ENCODE results near the gene MFSD12.

MFSD12 gene

DNA sequence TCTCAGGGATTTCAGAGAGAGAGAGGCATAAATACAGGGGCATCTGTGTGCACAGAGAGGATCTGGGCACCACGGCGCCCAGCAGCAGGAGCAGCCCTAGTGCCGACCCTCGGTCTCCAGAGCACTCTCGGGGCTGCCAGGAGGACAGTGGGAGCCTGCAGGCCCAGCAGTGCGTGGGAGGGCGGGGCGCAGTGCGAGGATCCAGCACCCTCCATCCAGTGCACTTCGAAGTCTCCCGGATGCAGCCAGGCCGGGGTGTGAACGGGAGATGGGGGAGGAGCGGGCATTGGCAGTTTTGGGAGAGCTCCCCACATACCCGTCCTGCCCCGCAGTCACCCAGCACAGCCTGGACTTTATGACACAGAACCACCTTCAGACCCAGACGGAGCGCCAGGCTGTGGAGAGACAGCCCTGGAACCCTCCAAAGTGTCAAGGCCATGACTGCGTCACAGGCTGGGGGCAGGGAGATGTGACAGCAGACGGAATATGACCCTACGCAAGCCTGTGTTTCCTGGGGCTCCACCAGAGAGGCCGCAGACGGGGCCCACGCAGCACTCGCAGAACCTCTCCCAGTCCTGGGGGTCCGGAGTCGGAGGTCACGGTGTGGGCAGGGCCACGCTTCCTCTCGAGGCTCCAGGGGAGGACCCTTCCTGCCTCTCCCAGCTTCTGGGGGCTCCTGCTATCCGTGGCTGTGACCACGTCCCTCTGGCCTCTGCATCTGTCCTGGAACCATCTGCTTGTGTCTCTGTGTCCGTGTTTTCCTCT is 33.1 kb downstream of the MFSD12 start:
- Histone ChIP-seq H3K4me1 (ENCODE audit: insufficient read depth, low read length) (no peaks in the 10 kb centered on the region), H3K27ac (ENCODE audit: low read depth, low read length) (no peak overlapping the region), H3K27me3 (ENCODE audit: control insufficient read depth in 1 of 2, insufficient read depth in 2 of 2, low read length in 2 of 2) (no peaks in the 10 kb centered on the region), H3K9ac (ENCODE audit: low read length) (no peak overlapping the region), H3K36me3 (ENCODE audit: insufficient read depth, low read length) (peaks cover 54% of the 10 kb centered on the region), H3K9me3 (ENCODE audit: low read length) (no peaks in the 10 kb centered on the region), H3K4me3 (ENCODE audit: low read depth in 1 of 2, low read length in 2 of 2) (no peak overlapping the region)

DNA sequence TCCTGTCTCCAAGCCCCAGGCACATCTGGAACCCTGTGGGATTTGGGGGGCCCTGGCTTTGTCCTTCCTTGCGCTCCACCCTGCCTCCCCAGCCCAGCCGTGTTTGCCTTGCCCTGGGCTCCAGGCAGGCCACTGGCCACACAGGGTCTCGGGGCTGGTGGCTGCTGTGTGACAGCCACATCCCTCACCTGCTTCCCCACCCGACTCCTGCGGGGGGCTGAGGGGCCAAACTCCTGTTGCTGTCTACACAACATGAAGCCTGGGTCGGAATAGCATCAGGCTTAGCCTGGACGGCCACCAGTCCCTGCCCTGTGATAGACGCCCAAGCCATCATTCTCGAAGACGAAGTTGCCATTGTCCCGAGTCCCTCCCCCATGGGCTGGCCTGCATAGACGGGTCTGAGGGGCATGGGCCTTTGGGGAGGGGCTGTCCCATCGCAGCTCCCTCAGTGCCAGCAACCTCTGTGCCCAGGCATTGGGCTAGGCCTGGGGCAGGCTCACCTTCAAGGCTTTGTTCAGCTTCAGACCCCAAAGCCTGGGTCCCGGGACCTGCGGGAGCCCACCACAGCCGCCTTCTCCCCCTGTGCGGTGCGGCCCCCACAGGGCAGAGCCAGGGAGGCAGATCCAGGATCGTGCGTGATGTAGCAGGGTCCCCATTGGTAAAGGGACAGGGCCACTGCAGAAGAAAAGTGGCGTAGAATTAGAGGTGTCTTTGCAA is 33.9 kb downstream of the MFSD12 start:
- peaks cover 55% of the 10 kb centered on the region for H3K36me3 ChIP-seq (ENCODE audit: insufficient read depth, low read length)
- no peaks in the 10 kb centered on the region for H3K27me3 ChIP-seq (ENCODE audit: control insufficient read depth in 1 of 2, insufficient read depth in 2 of 2, low read length in 2 of 2)
- no peaks in the 10 kb centered on the region for H3K4me1 ChIP-seq (ENCODE audit: insufficient read depth, low read length)
- H3K27ac ChIP-seq (ENCODE audit: low read depth, low read length) = no peak overlapping the region
- H3K9me3 ChIP-seq (ENCODE audit: low read length) = no peaks in the 10 kb centered on the region
- no peak overlapping the region for H3K4me3 ChIP-seq (ENCODE audit: low read depth in 1 of 2, low read length in 2 of 2)
- H3K9ac ChIP-seq (ENCODE audit: low read length) = no peak overlapping the region

DNA sequence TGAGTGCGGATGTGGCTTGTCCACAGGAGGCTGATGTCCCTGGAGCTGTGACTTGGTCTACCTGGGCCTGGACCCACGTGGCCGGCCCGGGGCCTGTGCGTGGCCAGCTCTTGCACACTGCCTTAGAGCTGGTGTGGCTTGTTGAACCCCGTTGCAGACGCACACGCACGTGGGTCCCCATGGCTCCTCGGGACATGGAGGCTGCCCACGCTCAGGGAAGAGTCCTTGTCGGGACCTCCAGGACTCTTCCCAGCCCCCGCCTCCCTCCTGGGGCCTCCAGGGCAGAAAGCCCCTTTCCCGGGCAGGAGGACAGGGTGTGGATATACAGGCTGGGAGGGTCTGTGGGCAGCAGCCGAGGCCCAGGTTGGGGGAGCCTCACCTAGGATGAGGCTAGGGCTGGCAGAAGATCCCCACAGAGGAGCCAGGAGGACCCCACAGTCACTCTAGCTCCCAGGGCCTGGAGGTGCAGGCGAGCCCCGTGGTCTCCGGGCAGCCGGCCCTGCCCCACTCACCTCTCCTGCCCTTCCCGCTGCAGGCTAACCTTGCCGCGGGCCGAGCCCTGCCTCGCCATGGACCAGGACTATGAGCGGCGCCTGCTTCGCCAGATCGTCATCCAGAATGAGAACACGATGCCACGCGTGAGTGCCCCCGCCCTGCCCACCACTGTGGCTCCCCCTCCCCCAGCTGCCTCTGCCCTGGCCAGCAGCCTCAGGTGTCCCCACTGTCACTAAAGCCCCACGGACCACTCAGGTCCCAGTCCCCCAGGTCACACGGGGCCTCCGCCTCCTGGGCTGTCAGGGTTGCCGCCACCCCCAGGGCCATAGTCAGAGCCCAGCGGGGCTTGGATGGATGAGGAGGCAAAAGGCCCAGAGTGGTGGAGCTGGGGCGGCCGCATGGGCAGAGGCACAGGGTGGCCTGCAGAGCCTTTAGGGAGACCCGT is 34.7 kb downstream of the MFSD12 start:
- H3K27me3 ChIP-seq (ENCODE audit: control insufficient read depth in 1 of 2, insufficient read depth in 2 of 2, low read length in 2 of 2) = no peaks in the 10 kb centered on the region
- H3K9ac ChIP-seq (ENCODE audit: low read length) = no peak overlapping the region
- H3K9me3 ChIP-seq (ENCODE audit: low read length) = no peaks in the 10 kb centered on the region
- H3K4me3 ChIP-seq (ENCODE audit: low read depth in 1 of 2, low read length in 2 of 2) = no peak overlapping the region
- peaks cover 49% of the 10 kb centered on the region for H3K36me3 ChIP-seq (ENCODE audit: insufficient read depth, low read length)
- no peaks in the 10 kb centered on the region for H3K4me1 ChIP-seq (ENCODE audit: insufficient read depth, low read length)
- H3K27ac ChIP-seq (ENCODE audit: low read depth, low read length) = no peak overlapping the region

DNA sequence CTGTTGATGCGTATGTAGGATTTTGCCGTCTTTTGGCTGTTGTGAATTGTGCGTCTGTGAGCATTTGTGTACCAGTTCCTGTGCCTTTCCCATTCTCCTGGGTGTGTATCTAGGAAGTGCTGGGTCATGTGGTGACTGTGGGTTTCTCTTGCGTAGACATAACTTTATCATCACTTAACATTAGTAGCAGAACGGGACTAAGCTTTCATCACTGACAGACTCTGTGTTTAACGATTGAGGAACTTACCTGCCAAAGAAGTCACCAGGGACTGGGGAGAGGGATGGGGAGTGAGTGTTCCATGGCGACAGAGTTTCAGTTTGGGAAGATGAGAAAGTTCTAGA is 36.3 kb downstream of the MFSD12 start:
- H3K9me3 ChIP-seq (ENCODE audit: low read length) = no peaks in the 10 kb centered on the region
- H3K4me3 ChIP-seq (ENCODE audit: low read depth in 1 of 2, low read length in 2 of 2) = no peak overlapping the region
- H3K4me1 ChIP-seq (ENCODE audit: insufficient read depth, low read length) = peaks cover 7% of the 10 kb centered on the region
- H3K9ac ChIP-seq (ENCODE audit: low read length) = no peak overlapping the region
- H3K27ac ChIP-seq (ENCODE audit: low read depth, low read length) = no peak overlapping the region
- peaks cover 34% of the 10 kb centered on the region for H3K36me3 ChIP-seq (ENCODE audit: insufficient read depth, low read length)
- H3K27me3 ChIP-seq (ENCODE audit: control insufficient read depth in 1 of 2, insufficient read depth in 2 of 2, low read length in 2 of 2) = no peaks in the 10 kb centered on the region

DNA sequence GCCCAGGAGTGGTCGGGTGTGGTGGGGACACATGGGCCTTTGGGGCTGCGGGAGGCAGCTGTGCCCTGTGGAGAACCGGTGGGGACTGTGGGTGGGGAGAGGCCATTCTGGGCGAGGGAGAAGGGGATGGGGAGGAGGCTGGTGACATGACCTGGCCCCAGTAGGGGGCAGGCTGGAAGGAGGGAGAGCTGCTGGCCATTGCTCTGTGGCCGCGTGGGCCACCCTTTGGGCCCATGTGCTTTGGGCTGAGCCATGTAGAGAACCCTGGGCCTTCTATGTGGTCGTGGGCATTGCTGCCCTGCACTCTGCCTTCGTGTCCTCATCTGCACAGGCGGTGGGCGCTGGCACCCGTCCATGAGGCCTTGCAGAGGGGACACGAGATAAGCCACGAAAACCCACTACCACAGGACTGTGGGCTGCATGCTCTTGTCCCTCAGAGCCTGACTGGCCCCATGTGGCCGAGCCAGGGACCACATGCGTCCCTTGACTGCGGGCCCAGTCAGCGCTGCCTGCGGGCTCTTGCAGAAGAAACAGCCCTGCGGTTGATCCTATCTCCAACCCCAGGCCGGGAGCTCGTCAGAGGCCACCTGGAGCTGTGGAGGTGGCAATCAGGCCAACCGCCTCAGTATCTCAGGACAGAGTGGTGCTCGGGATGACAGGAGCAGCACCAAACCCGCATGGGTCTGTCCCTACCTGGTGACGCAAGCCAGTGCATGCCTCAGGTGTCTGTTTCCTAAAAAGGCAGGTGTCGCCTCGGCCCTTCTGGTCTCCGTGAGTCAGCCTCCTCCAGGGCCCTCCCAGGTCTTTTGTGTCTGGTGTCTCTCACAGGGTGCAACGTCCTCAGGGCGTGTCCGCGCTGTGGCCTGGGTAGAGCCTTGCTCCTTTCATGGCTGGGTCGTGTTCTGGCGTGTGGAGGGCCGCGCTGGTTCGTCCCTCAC is 37.0 kb downstream of the MFSD12 start:
- peaks cover 29% of the 10 kb centered on the region for H3K36me3 ChIP-seq (ENCODE audit: insufficient read depth, low read length)
- no peak overlapping the region for H3K27ac ChIP-seq (ENCODE audit: low read depth, low read length)
- no peaks in the 10 kb centered on the region for H3K27me3 ChIP-seq (ENCODE audit: control insufficient read depth in 1 of 2, insufficient read depth in 2 of 2, low read length in 2 of 2)
- H3K9ac ChIP-seq (ENCODE audit: low read length) = no peak overlapping the region
- peaks cover 8% of the 10 kb centered on the region for H3K4me1 ChIP-seq (ENCODE audit: insufficient read depth, low read length)
- no peak overlapping the region for H3K4me3 ChIP-seq (ENCODE audit: low read depth in 1 of 2, low read length in 2 of 2)
- H3K9me3 ChIP-seq (ENCODE audit: low read length) = no peaks in the 10 kb centered on the region

DNA sequence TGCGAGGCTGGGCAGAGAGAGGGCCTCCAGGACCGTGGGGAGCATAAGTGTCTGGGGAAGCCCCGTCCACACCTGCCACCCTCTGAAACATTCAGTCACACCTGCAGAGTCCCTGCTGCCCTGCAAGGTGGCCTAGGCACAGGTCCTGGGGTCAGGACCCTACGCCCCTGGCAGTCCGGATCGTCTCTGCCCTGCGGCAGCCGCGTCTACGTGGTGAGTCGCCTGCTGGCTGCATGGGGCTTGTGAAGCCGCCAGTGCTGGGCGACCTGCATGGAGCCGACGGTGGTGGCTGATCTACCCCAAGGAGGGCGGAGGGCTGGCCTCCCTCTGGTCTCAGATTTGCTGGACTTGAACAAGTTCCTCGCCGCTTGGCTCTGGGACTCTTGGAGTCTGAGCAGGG is 38.3 kb downstream of the MFSD12 start:
- Histone ChIP-seq H3K9ac (ENCODE audit: low read length) (no peak overlapping the region), H3K9me3 (ENCODE audit: low read length) (no peaks in the 10 kb centered on the region), H3K4me1 (ENCODE audit: insufficient read depth, low read length) (peaks cover 8% of the 10 kb centered on the region), H3K4me3 (ENCODE audit: low read depth in 1 of 2, low read length in 2 of 2) (no peak overlapping the region), H3K27me3 (ENCODE audit: control insufficient read depth in 1 of 2, insufficient read depth in 2 of 2, low read length in 2 of 2) (no peaks in the 10 kb centered on the region), H3K27ac (ENCODE audit: low read depth, low read length) (no peak overlapping the region), H3K36me3 (ENCODE audit: insufficient read depth, low read length) (peaks cover 20% of the 10 kb centered on the region)

DNA sequence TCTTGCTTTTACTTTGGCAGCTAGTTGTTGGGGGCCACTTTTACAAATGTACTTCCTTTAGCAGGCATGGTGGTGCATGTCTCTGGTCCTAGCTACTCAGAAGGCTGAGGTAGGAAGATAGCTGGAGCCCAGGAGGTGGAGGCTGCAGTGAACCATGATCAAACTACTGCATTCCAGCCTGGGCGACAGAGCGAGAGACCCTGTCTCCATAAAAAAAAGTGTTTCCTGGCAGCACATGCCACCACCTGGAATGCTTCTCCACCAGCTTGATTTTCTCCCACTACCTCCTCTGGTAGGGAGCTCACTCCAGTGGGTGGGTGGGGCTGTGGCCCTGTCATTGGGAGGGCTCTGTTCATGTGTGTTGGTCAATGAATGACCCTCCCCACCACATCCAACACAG is 38.7 kb downstream of the MFSD12 start:
- Histone ChIP-seq H3K27me3 (ENCODE audit: control insufficient read depth in 1 of 2, insufficient read depth in 2 of 2, low read length in 2 of 2) (no peaks in the 10 kb centered on the region), H3K4me1 (ENCODE audit: insufficient read depth, low read length) (peaks cover 8% of the 10 kb centered on the region), H3K27ac (ENCODE audit: low read depth, low read length) (no peak overlapping the region)

DNA sequence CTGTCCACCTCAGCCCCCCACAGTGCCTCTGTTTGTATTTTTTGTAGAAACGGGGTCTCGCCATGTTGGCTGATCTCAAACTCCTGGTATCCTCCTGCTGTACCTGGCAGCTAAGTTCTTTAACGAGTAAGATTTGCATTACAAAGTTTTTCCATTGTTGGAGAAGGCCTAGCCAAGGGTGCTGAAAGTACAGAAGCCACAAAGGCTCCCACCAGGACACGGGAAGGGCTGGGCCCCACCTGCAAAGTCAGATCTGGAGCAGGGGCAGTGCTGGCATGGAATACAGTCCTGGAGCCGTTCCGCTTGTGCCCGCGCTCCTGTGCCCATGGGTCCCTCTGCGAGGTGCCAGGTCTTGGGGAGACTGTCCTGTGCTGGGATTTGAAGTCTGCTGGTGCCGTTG is 39.1 kb downstream of the MFSD12 start:
- H3K9me3 ChIP-seq (ENCODE audit: low read length) = no peaks in the 10 kb centered on the region
- peaks cover 8% of the 10 kb centered on the region for H3K4me1 ChIP-seq (ENCODE audit: insufficient read depth, low read length)
- H3K27ac ChIP-seq (ENCODE audit: low read depth, low read length) = no peak overlapping the region
- H3K27me3 ChIP-seq (ENCODE audit: control insufficient read depth in 1 of 2, insufficient read depth in 2 of 2, low read length in 2 of 2) = no peaks in the 10 kb centered on the region
- peaks cover 11% of the 10 kb centered on the region for H3K36me3 ChIP-seq (ENCODE audit: insufficient read depth, low read length)
- no peak overlapping the region for H3K9ac ChIP-seq (ENCODE audit: low read length)
- H3K4me3 ChIP-seq (ENCODE audit: low read depth in 1 of 2, low read length in 2 of 2) = no peak overlapping the region

More for the DNA sequence above, 38.7 kb downstream of the MFSD12 start:
- Histone ChIP-seq H3K4me3 (ENCODE audit: low read depth in 1 of 2, low read length in 2 of 2) (no peak overlapping the region), H3K9me3 (ENCODE audit: low read length) (no peaks in the 10 kb centered on the region), H3K36me3 (ENCODE audit: insufficient read depth, low read length) (peaks cover 15% of the 10 kb centered on the region), H3K9ac (ENCODE audit: low read length) (no peak overlapping the region)

DNA sequence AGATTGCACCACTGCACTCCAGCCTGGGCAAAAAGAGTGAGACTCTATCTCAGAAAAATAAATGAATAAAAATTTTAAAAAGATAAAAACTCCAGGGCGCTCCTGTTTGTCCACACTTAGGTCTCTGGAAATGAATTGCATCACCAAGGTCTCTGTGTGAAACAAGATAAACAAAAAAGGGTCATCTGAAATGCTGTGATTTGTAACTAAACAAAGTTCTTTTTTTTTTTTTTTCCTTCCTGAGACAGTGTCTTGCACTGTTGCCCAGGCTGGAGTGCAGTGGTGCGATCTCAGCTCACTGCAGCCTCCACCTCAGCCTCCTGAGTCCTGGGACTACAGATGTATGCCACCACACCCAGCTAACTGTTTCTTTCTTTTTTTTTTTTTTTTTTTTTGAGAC is 39.7 kb downstream of the MFSD12 start:
- Histone ChIP-seq H3K9ac (ENCODE audit: low read length) (no peak overlapping the region), H3K4me1 (ENCODE audit: insufficient read depth, low read length) (peaks cover 8% of the 10 kb centered on the region), H3K27ac (ENCODE audit: low read depth, low read length) (no peak overlapping the region), H3K9me3 (ENCODE audit: low read length) (no peaks in the 10 kb centered on the region), H3K27me3 (ENCODE audit: control insufficient read depth in 1 of 2, insufficient read depth in 2 of 2, low read length in 2 of 2) (no peaks in the 10 kb centered on the region), H3K36me3 (ENCODE audit: insufficient read depth, low read length) (peaks cover 10% of the 10 kb centered on the region), H3K4me3 (ENCODE audit: low read depth in 1 of 2, low read length in 2 of 2) (no peak overlapping the region)

DNA sequence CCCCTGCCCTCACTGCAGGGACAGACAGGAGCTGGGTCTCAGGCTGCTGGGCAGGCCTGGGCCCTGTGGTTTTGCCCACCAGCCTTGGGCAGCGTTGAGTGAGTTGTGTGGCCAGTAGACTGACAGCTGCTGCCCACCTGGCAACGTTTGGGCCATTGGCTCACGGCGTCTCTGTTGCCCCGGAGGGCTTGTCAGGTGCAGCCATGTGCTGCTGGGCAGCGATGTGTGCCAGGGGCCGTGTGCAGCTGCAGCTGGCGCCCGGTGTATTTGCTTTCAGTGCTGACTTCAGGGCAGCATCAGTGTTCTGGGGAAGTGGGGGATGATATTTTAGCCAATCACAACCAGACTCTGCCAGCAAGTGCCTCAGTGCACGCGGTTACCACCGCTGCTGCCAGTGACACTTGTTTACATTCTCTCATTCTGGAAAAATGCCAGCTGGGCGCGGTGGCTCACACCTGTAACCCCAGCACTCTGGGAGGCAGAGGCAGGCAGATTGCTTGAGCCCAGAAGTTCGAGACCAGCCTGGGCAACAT is 40.6 kb downstream of the MFSD12 start:
- Histone ChIP-seq H3K27ac (ENCODE audit: low read depth, low read length) (no peak overlapping the region), H3K27me3 (ENCODE audit: control insufficient read depth in 1 of 2, insufficient read depth in 2 of 2, low read length in 2 of 2) (no peaks in the 10 kb centered on the region), H3K9ac (ENCODE audit: low read length) (no peak overlapping the region), H3K9me3 (ENCODE audit: low read length) (no peaks in the 10 kb centered on the region), H3K4me3 (ENCODE audit: low read depth in 1 of 2, low read length in 2 of 2) (no peak overlapping the region), H3K36me3 (ENCODE audit: insufficient read depth, low read length) (peaks cover 10% of the 10 kb centered on the region), H3K4me1 (ENCODE audit: insufficient read depth, low read length) (peaks cover 8% of the 10 kb centered on the region)
